ENCODE measurements around the gene PSMB7. TPM values are rescaled to one million over a fixed set of nuclear protein-coding genes. Genes with fewer than 3 reads are reported as not detected.

PSMB7 gene
- total and polyA plus RNA-seq, 5 experiments from 2014 or later, result 63.6 to 187 (median 173) TPM

GRCh38 chr9:124384210-124384609 lies 31.0 kb downstream of the PSMB7 start:
- DNase-seq (no peak), ATAC-seq (no peak)
- H3K4me1 Mint-ChIP-seq, result peaks cover 16 to 37% (median 31%) of the 10 kb centered on the region in 4 donors
- H3K9me3 Mint-ChIP-seq, result no peaks in the 10 kb centered on the region
- POLR2A ChIA-PET, result no interaction called here
- H3K4me3 Mint-ChIP-seq, result no peak overlapping the region
- H3K27me3 Mint-ChIP-seq, result no peaks in the 10 kb centered on the region
- H3K27ac Mint-ChIP-seq, result no peak overlapping the region
- peaks cover 0 to 63% (median 29%) of the 10 kb centered on the region in 3 donors for H3K36me3 Mint-ChIP-seq

- Mint-ChIP-seq H3K4me1 (peaks cover 6 to 33% (median 21%) of the 10 kb centered on the region in 4 donors), H3K4me3 (no peak overlapping the region), H3K27ac (peak overlapping the region in 1 of 10 donors; percentile 46), H3K36me3 (peaks cover 0 to 81% (median 29%) of the 10 kb centered on the region in 3 donors), H3K27me3 (no peaks in the 10 kb centered on the region), H3K9me3 (no peaks in the 10 kb centered on the region)
- DNase-seq, result no peak
- no peak for ATAC-seq
- POLR2A ChIA-PET, result no interaction called here
Measured at GRCh38 chr9:124381170-124381945, 33.9 kb downstream of the PSMB7 start.

- ATAC-seq (no peak), DNase-seq (no peak)
- Mint-ChIP-seq H3K4me1 (peaks cover 8 to 49% (median 27%) of the 10 kb centered on the region in 4 donors), H3K36me3 (peaks cover 4 to 69% (median 27%) of the 10 kb centered on the region in 3 donors), H3K27ac (peak overlapping the region in 1 of 10 donors; percentile 15), H3K4me3 (no peak overlapping the region), H3K9me3 (peaks cover 0 to 3% (median 0%) of the 10 kb centered on the region in 9 donors), H3K27me3 (no peaks in the 10 kb centered on the region)
- POLR2A ChIA-PET, result interaction anchor here (0.7 kb wide), 1 partner anchor 485 kb away, joined by 4 read pairs; no protein-coding TSS in a partner anchor
Measured at GRCh38 chr9:124377551-124378406, 37.5 kb downstream of the PSMB7 start.

DNA sequence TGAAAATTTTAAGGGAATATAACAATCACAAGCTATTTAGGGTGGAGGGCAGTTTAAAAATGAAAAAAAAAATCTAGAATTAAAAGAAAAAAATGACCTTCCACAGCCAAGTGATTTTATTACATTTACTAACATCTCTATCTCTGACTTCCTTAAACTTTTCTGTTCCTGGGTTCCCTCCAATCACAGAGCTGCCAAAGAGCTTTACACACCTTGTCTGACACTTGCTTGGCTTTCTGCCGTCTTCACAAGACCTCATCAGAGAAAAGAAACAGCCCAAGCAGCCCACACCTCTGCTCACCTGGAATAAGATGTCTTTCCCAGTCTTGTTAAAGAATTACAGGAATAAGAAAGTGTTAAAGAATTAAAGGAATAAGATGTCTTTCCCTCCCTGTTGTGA lies 38.9 kb downstream of the PSMB7 start:
- no peak overlapping the region for H3K4me3 Mint-ChIP-seq
- H3K4me1 Mint-ChIP-seq, result peaks cover 13 to 63% (median 38%) of the 10 kb centered on the region in 4 donors
- ATAC-seq (no peak), DNase-seq (no peak)
- no peaks in the 10 kb centered on the region for H3K27me3 Mint-ChIP-seq
- H3K9me3 Mint-ChIP-seq, result peaks cover 0 to 3% (median 0%) of the 10 kb centered on the region in 9 donors
- peaks cover 4 to 64% (median 22%) of the 10 kb centered on the region in 3 donors for H3K36me3 Mint-ChIP-seq
- POLR2A ChIA-PET, result no interaction called here
- no peak overlapping the region for H3K27ac Mint-ChIP-seq

DNA sequence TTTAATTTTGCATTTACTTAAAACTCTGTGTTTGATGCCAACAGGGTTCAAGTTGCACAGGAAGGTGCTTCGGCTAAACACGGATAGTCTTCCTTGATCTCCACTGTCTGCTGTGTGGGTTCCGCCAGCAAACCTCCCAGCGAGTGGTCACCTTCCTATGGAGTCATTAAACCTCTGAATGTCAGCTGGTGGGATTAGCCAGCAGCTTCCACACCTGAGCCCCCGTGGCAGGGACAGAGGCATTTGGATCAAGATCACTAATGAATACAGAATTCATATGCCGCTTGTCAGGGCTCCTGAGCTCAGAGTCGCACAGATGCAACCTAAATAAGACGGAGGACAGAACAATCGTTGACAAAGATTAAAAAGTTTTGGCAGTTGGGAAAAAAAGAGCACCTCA lies 39.5 kb downstream of the PSMB7 start:
- no peak for ATAC-seq
- Mint-ChIP-seq H3K4me1 (peaks cover 17 to 67% (median 40%) of the 10 kb centered on the region in 4 donors), H3K27ac (peak overlapping the region in 2 of 10 donors; percentile 60 to 62), H3K36me3 (peaks cover 4 to 67% (median 22%) of the 10 kb centered on the region in 3 donors), H3K4me3 (no peak overlapping the region), H3K9me3 (peaks cover 0 to 3% (median 0%) of the 10 kb centered on the region in 9 donors), H3K27me3 (no peaks in the 10 kb centered on the region)
- POLR2A ChIA-PET, result no interaction called here
- DNase-seq, result no peak

DNA sequence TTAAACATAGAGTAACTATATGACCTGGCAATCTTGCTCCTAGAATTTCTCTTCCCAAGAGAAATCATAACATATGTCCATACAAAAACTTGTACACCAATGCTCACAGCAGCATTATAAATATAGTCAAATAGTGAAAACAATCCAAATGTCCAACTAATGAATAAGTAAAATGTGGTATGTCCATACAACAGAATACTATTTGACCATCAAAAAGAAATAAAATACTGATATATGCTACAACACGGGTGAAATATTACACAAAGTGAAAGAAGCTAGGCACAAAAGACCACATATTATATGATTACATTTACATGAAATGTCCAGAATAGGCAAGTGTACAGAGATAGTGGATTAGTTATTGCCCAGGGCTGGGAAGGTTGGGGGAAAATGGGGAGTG lies 41.4 kb downstream of the PSMB7 start:
- Mint-ChIP-seq H3K9me3 (peaks cover 0 to 3% (median 0%) of the 10 kb centered on the region in 9 donors), H3K27me3 (no peaks in the 10 kb centered on the region), H3K4me1 (peaks cover 17 to 70% (median 40%) of the 10 kb centered on the region in 4 donors), H3K4me3 (no peak overlapping the region), H3K27ac (no peak overlapping the region), H3K36me3 (peaks cover 4 to 59% (median 14%) of the 10 kb centered on the region in 3 donors)
- DNase-seq (no peak), ATAC-seq (no peak)
- POLR2A ChIA-PET, result no interaction called here

- Mint-ChIP-seq H3K4me3 (no peak overlapping the region), H3K4me1 (peaks cover 19 to 70% (median 39%) of the 10 kb centered on the region in 4 donors), H3K36me3 (peaks cover 4 to 56% (median 14%) of the 10 kb centered on the region in 3 donors), H3K27ac (no peak overlapping the region), H3K9me3 (peaks cover 0 to 3% (median 0%) of the 10 kb centered on the region in 9 donors), H3K27me3 (no peaks in the 10 kb centered on the region)
- POLR2A ChIA-PET, result no interaction called here
- no peak for DNase-seq
- no peak for ATAC-seq
Measured at GRCh38 chr9:124373386-124373785, 41.9 kb downstream of the PSMB7 start.

- ATAC-seq, result no peak
- POLR2A ChIA-PET, result no interaction called here
- Mint-ChIP-seq H3K27ac (peak overlapping the region in 1 of 10 donors; percentile 24), H3K36me3 (peaks cover 4 to 58% (median 14%) of the 10 kb centered on the region in 3 donors), H3K4me3 (no peak overlapping the region), H3K9me3 (peaks cover 0 to 3% (median 0%) of the 10 kb centered on the region in 9 donors), H3K27me3 (no peaks in the 10 kb centered on the region), H3K4me1 (peaks cover 19 to 74% (median 41%) of the 10 kb centered on the region in 4 donors)
- no peak for DNase-seq
Measured at GRCh38 chr9:124372038-124372437, 43.2 kb downstream of the PSMB7 start.

DNA sequence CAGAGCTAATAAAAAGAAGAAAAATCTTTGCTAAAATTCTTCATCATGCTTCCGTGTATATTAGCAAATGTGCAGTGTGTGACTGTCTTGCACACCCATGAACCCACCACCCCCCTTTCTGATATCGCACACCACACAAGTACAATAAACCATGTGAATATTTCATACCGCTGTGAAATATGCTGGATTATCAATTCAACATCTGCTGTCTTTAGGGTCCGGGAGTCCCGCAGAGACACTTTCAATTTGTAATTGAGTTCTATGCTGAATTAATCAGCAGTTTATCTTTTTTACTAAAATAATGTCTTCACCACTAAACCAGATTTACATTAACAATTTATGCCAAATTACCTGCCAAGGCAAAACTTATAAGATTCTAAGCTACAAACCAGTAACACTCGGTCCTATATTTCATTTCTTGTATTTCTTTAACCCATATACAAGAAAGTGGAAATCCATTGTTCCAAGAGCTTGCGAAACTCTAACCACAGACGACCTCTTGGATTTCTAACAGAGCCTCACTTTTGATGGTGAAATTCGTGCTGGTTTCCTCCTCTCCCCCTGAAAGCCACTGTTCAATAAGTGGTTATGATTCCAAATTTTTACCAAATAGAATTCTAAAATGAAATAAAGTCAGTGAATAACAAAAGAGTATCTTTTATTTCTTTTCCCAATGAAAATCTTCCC lies 44.2 kb downstream of the PSMB7 start:
- Mint-ChIP-seq H3K36me3 (peaks cover 4 to 57% (median 14%) of the 10 kb centered on the region in 3 donors), H3K4me1 (peaks cover 25 to 71% (median 46%) of the 10 kb centered on the region in 4 donors), H3K4me3 (no peak overlapping the region), H3K27ac (no peak overlapping the region), H3K27me3 (no peaks in the 10 kb centered on the region), H3K9me3 (peaks cover 0 to 3% (median 0%) of the 10 kb centered on the region in 9 donors)
- ATAC-seq (no peak), DNase-seq (no peak)
- POLR2A ChIA-PET, result no interaction called here

- peaks cover 25 to 81% (median 53%) of the 10 kb centered on the region in 4 donors for H3K4me1 Mint-ChIP-seq
- peak overlapping the region in 1 of 10 donors; percentile 55 for H3K27ac Mint-ChIP-seq
- no peak overlapping the region for H3K4me3 Mint-ChIP-seq
- H3K36me3 Mint-ChIP-seq, result peaks cover 0 to 62% (median 5%) of the 10 kb centered on the region in 3 donors
- no peak for ATAC-seq
- H3K27me3 Mint-ChIP-seq, result no peaks in the 10 kb centered on the region
- POLR2A ChIA-PET, result no interaction called here
- H3K9me3 Mint-ChIP-seq, result peaks cover 0 to 3% (median 0%) of the 10 kb centered on the region in 9 donors
- no peak for DNase-seq
Measured at GRCh38 chr9:124369231-124369797, 45.9 kb downstream of the PSMB7 start.

DNA sequence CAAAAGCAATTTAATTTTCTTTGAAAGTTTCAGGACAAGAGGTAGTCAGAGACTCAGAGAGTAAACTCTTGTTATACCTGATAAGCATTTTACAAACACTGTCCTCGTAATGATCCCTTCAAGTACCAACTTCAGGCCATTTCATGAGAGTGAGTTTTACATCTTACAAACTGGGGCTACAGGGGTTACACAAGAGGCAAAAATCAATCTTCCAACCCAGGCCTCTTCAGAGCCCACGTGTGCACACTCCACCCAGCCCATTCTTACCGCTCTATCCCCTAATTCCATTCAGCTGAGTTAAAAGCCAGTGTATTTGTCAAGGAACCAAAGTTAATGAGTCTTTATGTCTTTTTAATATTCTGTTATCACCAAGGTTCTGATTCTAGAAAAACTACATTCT lies 46.5 kb downstream of the PSMB7 start:
- no peak overlapping the region for H3K4me3 Mint-ChIP-seq
- H3K27me3 Mint-ChIP-seq, result no peaks in the 10 kb centered on the region
- POLR2A ChIA-PET, result no interaction called here
- ATAC-seq, result no peak
- H3K4me1 Mint-ChIP-seq, result peaks cover 25 to 82% (median 56%) of the 10 kb centered on the region in 4 donors
- H3K36me3 Mint-ChIP-seq, result peaks cover 0 to 63% (median under 1%) of the 10 kb centered on the region in 3 donors
- DNase-seq, result no peak
- H3K9me3 Mint-ChIP-seq, result no peaks in the 10 kb centered on the region
- H3K27ac Mint-ChIP-seq, result peak overlapping the region in 2 of 10 donors; percentile 55 to 60

Data from naive thymus-derived CD8-positive, alpha-beta T cell (primary cell).